Measurements from ENCODE around the gene UBE4B. TPM values are rescaled to one million over a fixed set of nuclear protein-coding genes. Genes with fewer than 3 reads are reported as not detected.

Gene UBE4B
- total and polyA plus RNA-seq, 2 of the 4 experiments (the other 2 are of a cell fraction): 26.5 to 39.3 TPM

DNA sequence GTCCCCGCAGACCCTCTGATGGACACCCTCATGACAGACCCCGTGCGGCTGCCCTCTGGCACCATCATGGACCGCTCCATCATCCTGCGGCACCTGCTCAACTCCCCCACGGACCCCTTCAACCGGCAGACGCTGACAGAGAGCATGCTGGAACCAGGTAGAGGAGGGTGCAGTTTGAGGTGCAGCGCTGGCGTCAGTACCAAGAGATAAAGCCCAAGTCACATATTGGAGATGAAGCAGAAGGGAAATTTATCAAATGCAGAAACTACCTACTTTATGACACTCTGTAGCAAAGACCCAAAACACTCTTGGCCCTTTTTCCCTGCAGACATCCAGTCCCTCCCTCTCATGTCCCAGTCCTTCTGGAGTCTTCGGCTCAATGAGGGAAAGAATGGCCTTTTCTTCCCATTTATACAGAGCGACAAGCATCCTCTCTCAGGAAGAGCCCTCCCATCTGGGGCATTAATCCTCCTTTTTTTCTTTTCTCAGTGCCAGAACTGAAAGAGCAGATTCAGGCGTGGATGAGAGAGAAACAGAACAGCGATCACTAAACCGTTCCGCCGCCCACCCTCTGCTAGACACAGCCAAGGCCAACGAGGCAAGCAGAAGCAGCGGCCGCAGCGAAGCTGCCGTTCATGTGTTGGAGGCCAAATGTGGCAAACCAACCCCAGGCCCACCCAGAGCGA lies 146.8 kb downstream of the UBE4B start:
- H3K4me3 ChIP-seq (ENCODE audit: insufficient read depth, low read depth, low read length): no peak overlapping the region
- H4K5ac ChIP-seq (ENCODE audit: low read depth, low read length): no peak overlapping the region
- H2AK5ac ChIP-seq (ENCODE audit: low read depth, low read length): no peak overlapping the region
- H3K9me3 ChIP-seq (ENCODE audit: control insufficient read depth, insufficient read depth, low read length): no peaks in the 10 kb centered on the region; the same call in 1 of the 2 replicates
- H3K27ac ChIP-seq (ENCODE audit: insufficient read depth, low read length): no peak overlapping the region
- intact Hi-C loops (cut with micrococcal nuclease): no loop called here
- H3K4me1 ChIP-seq (ENCODE audit: control insufficient read depth, insufficient read depth, low read length): no peaks in the 10 kb centered on the region
- no peak overlapping the region for H3K23ac ChIP-seq (ENCODE audit: low read depth, low read length)
- H2AK9ac ChIP-seq (replicated peaks; ENCODE audit: low read depth, low read length, poor library complexity): peak overlapping the region; percentile 65
- H3K79me1 ChIP-seq (ENCODE audit: low read depth in 1 of 2, low read length in 2 of 2): peaks cover 0 to 5% of the 10 kb centered on the region in 2 experiments; a peak in 1 of 4 replicates
- DNase-seq (no peak), ATAC-seq (ENCODE audit: low read depth) (no peak)
- H3K4me2 ChIP-seq (ENCODE audit: low read depth, low read length): no peak overlapping the region
- 90% methylated on average over 2 of the region's 23 CpGs; no CpG with 5 or more reads in 1 of the 2 experiments for WGBS, 2 experiments (ENCODE audit: extremely low coverage in 2 of 2, insufficient read length in 1 of 2)
- ChIA-PET POLR2A (ENCODE audit: unreplicated experiment) (no interaction called here), CTCF (no interaction called here)
- in situ Hi-C loops (cut with MboI; ENCODE audit: low sequenced_read_pairs): no loop called here
- H3K56ac ChIP-seq (ENCODE audit: extremely low read depth, insufficient read depth, low read length): no peak overlapping the region
- no peak overlapping the region for H2BK15ac ChIP-seq (ENCODE audit: low read depth, low read length)
- no TSS peak for BruUV-seq (replicated peaks)
- H2BK5ac ChIP-seq (ENCODE audit: low read depth, low read length, poor library complexity, severe bottlenecking): no peak overlapping the region
- H4K8ac ChIP-seq (ENCODE audit: low read depth in 2 of 2, low read length in 2 of 2): no peak overlapping the region
- H3K27me3 ChIP-seq (ENCODE audit: control insufficient read depth, insufficient read depth, low read length): no peaks in the 10 kb centered on the region
- H2BK20ac ChIP-seq (ENCODE audit: low read depth, low read length): no peak overlapping the region
- H3K36me3 ChIP-seq (ENCODE audit: control insufficient read depth, insufficient read depth, low read length): peaks cover 26% of the 10 kb centered on the region
- H4K91ac ChIP-seq (ENCODE audit: insufficient read depth, low read depth, low read length): no peak overlapping the region
- dilution Hi-C loops (cut with HindIII; ENCODE audit: low sequenced_read_pairs, unreplicated experiment): no loop called here
- H4K20me1 ChIP-seq (ENCODE audit: insufficient read depth, low read length): no peaks in the 10 kb centered on the region
- H3K14ac ChIP-seq (replicated peaks; ENCODE audit: low read depth, low read length): no peak overlapping the region
- no peak overlapping the region for H3K18ac ChIP-seq (ENCODE audit: low read depth, low read length)
- H3K9ac ChIP-seq (ENCODE audit: low read depth, low read length): no peak overlapping the region
- H3K9me1 ChIP-seq (ENCODE audit: insufficient read depth, low read length): no peaks in the 10 kb centered on the region
- no peak overlapping the region for H2AFZ ChIP-seq (replicated peaks; ENCODE audit: low read length, poor library complexity)
- H2BK120ac ChIP-seq (ENCODE audit: low read depth, low read length): no peak overlapping the region
- no peak overlapping the region for H3K4ac ChIP-seq (ENCODE audit: low read depth, low read length)
- no peak for TF ChIP-seq MAFK (IDR thresholded peaks at IDR 0.05; ENCODE audit: low read depth, low read length)
- no peak for TF ChIP-seq RCOR1 (IDR thresholded peaks at IDR 0.05; ENCODE audit: insufficient replicate concordance, low read length)
- TF ChIP-seq MXI1 (IDR thresholded peaks at IDR 0.05; ENCODE audit: borderline replicate concordance, low read depth, low read length): no peak
- TF ChIP-seq, protein P1, sequence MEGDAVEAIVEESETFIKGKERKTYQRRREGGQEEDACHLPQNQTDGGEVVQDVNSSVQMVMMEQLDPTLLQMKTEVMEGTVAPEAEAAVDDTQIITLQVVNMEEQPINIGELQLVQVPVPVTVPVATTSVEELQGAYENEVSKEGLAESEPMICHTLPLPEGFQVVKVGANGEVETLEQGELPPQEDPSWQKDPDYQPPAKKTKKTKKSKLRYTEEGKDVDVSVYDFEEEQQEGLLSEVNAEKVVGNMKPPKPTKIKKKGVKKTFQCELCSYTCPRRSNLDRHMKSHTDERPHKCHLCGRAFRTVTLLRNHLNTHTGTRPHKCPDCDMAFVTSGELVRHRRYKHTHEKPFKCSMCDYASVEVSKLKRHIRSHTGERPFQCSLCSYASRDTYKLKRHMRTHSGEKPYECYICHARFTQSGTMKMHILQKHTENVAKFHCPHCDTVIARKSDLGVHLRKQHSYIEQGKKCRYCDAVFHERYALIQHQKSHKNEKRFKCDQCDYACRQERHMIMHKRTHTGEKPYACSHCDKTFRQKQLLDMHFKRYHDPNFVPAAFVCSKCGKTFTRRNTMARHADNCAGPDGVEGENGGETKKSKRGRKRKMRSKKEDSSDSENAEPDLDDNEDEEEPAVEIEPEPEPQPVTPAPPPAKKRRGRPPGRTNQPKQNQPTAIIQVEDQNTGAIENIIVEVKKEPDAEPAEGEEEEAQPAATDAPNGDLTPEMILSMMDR (conservative IDR thresholded peaks at IDR 0.05; ENCODE audit: low read depth, low read length): no peak
- no peak for TF ChIP-seq NFE2L2 (IDR thresholded peaks at IDR 0.05; ENCODE audit: low read depth, low read length)
- no peak for TF ChIP-seq RAD21 (IDR thresholded peaks at IDR 0.05; ENCODE audit: low read length)
- TF ChIP-seq CEBPB (IDR thresholded peaks at IDR 0.05; ENCODE audit: low read depth, low read length): no peak
